Retina (tissue), 1 donor: Measurements from ENCODE around the gene C10orf90.
"Not testable (repeated sequence)": the region's sequence is repeated elsewhere in the genome, so short reads cannot be mapped to it uniquely, and the experiment has no call there.

ENCODE experiments used
- DNase-seq: peaks from one replicate; pipeline ENCODE4 v3.0.0-alpha.2; 2016

Gene C10orf90

GRCh38 chr10:126583552-126584200 is 86.8 kb downstream of the C10orf90 start:
- no peak for DNase-seq

GRCh38 chr10:126581648-126582046 is 88.8 kb downstream of the C10orf90 start:
- no peak for DNase-seq

GRCh38 chr10:126580873-126581647 is 89.4 kb downstream of the C10orf90 start:
- no peak for DNase-seq

GRCh38 chr10:126576336-126576735 is 94.2 kb downstream of the C10orf90 start:
- no peak for DNase-seq

GRCh38 chr10:126570621-126571602 is 99.6 kb downstream of the C10orf90 start:
- DNase-seq = no peak

GRCh38 chr10:126570245-126570570 is 100.3 kb downstream of the C10orf90 start:
- no peak for DNase-seq

- DNase-seq = peak; percentile 62
Measured at GRCh38 chr10:126569513-126570244, 100.8 kb downstream of the C10orf90 start.

- no peak for DNase-seq
Measured at GRCh38 chr10:126568809-126569385, 101.6 kb downstream of the C10orf90 start.

GRCh38 chr10:126565871-126566270 is 104.6 kb downstream of the C10orf90 start:
- no peak for DNase-seq

- DNase-seq = no peak
Measured at GRCh38 chr10:126565441-126565840, 105.1 kb downstream of the C10orf90 start.

- no peak for DNase-seq
Measured at GRCh38 chr10:126564326-126564888, 106.1 kb downstream of the C10orf90 start.

- DNase-seq = no peak
Measured at GRCh38 chr10:126563361-126563760, 107.1 kb downstream of the C10orf90 start.

GRCh38 chr10:126561921-126562680 is 108.4 kb downstream of the C10orf90 start:
- DNase-seq = no peak

- peak; percentile 63 for DNase-seq
Measured at GRCh38 chr10:126561294-126561920, 109.1 kb downstream of the C10orf90 start.

- DNase-seq = no peak
Measured at GRCh38 chr10:126558881-126559280, 111.6 kb downstream of the C10orf90 start.

GRCh38 chr10:126551202-126551601 is 119.3 kb downstream of the C10orf90 start:
- no peak for DNase-seq

- not testable (repeated sequence) for DNase-seq
Measured at GRCh38 chr10:126550586-126550985, 119.9 kb downstream of the C10orf90 start.

GRCh38 chr10:126549344-126549743 is 121.1 kb downstream of the C10orf90 start:
- DNase-seq = no peak

- no peak for DNase-seq
Measured at GRCh38 chr10:126544565-126544964, 125.9 kb downstream of the C10orf90 start.

GRCh38 chr10:126538439-126539135 is 131.9 kb downstream of the C10orf90 start:
- DNase-seq = no peak
